ENCODE measurements around the gene CLDN11. TPM values are rescaled to one million over a fixed set of nuclear protein-coding genes. Genes with fewer than 3 reads are reported as not detected.

CLDN11 gene
- total and polyA plus RNA-seq, 4 donors = 0.28 to 3.3 (median 1.9) TPM

DNA sequence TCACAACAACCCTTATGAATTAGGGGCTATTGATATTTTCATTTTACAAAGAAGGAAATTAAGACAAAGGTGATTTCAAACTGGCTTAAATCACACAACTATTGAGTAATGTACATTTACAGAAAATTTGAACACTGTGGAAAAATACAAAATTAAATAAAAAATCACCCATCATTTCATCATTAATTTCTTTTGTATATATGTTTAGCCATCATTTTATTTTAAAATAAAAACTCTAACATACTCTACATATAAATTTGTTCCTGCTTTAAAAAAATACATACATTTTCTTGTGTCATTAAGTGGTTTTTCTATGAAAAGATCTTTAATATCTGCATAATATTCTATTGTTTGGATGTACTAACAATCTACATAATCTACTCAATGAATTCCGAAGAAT lies 20.2 kb downstream of the CLDN11 start:
- H3K4me1 ChIP-seq (ENCODE audit: control insufficient read depth in 4 of 4, insufficient read depth in 4 of 4, low read length in 3 of 4) = no peaks in the 10 kb centered on the region
- DNase-seq (ENCODE audit: low spot score) = no peak
- no peaks in the 10 kb centered on the region for H3K9me3 ChIP-seq (ENCODE audit: control insufficient read depth in 4 of 4, low read length in 3 of 4)
- no peak overlapping the region for H3K27ac ChIP-seq (ENCODE audit: low read depth in 1 of 2, low read length in 2 of 2)
- 95% methylated on average over 1 of the region's 1 CpG for WGBS
- no peak overlapping the region for H3K4me3 ChIP-seq (ENCODE audit: low read depth in 1 of 3, low read length in 3 of 3)
- no peaks in the 10 kb centered on the region for H3K36me3 ChIP-seq (ENCODE audit: control insufficient read depth in 4 of 4, insufficient read depth in 3 of 4, low read depth in 1 of 4, low read length in 3 of 4)
- no peaks in the 10 kb centered on the region for H3K27me3 ChIP-seq (ENCODE audit: control insufficient read depth in 4 of 4, insufficient read depth in 4 of 4, low read length in 3 of 4)
- no peak overlapping the region for H3K9ac ChIP-seq (ENCODE audit: low read depth in 1 of 2, low read length in 2 of 2)
- no peak for TF ChIP-seq MAX (IDR thresholded peaks at IDR 0.05)
- no peak for TF ChIP-seq NR2F2 (IDR thresholded peaks at IDR 0.05)
- TF ChIP-seq HNF4G (IDR thresholded peaks at IDR 0.05) = no peak
- no peak for TF ChIP-seq JUND (IDR thresholded peaks at IDR 0.05)
- no peak for TF ChIP-seq RAD21 (IDR thresholded peaks at IDR 0.05)
- TF ChIP-seq HNF4A (conservative IDR thresholded peaks at IDR 0.05) = no peak
- no peak for TF ChIP-seq RXRA (IDR thresholded peaks at IDR 0.05)
- TF ChIP-seq, protein P1, sequence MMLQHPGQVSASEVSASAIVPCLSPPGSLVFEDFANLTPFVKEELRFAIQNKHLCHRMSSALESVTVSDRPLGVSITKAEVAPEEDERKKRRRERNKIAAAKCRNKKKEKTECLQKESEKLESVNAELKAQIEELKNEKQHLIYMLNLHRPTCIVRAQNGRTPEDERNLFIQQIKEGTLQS (IDR thresholded peaks at IDR 0.05) = no peak
- TF ChIP-seq YY1 (IDR thresholded peaks at IDR 0.05) = no peak
- TF ChIP-seq TAF1 (conservative IDR thresholded peaks at IDR 0.05) = no peak
- TF ChIP-seq, protein P2, sequence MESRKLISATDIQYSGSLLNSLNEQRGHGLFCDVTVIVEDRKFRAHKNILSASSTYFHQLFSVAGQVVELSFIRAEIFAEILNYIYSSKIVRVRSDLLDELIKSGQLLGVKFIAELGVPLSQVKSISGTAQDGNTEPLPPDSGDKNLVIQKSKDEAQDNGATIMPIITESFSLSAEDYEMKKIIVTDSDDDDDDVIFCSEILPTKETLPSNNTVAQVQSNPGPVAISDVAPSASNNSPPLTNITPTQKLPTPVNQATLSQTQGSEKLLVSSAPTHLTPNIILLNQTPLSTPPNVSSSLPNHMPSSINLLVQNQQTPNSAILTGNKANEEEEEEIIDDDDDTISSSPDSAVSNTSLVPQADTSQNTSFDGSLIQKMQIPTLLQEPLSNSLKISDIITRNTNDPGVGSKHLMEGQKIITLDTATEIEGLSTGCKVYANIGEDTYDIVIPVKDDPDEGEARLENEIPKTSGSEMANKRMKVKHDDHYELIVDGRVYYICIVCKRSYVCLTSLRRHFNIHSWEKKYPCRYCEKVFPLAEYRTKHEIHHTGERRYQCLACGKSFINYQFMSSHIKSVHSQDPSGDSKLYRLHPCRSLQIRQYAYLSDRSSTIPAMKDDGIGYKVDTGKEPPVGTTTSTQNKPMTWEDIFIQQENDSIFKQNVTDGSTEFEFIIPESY (IDR thresholded peaks at IDR 0.05) = no peak
- no peak for TF ChIP-seq FOXA1 (IDR thresholded peaks at IDR 0.05)
- TF ChIP-seq REST (IDR thresholded peaks at IDR 0.05) = no peak
- TF ChIP-seq FOXA2 (IDR thresholded peaks at IDR 0.05) = no peak
- no peak for TF ChIP-seq GABPA (IDR thresholded peaks at IDR 0.05 in 1 of 2, conservative IDR thresholded peaks at IDR 0.05 in 1 of 2)
- no peak for TF ChIP-seq EGR1 (IDR thresholded peaks at IDR 0.05; ENCODE audit: low read depth in 2 of 2)
- no peak for TF ChIP-seq SP1 (IDR thresholded peaks at IDR 0.05)
- TF ChIP-seq CTCF (IDR thresholded peaks at IDR 0.05; ENCODE audit: low read depth, low read length, missing input control) = no peak
